KOPT-K1 (cell line): ENCODE data around the gene NF1.
"Not testable (repeated sequence)": the region's sequence is repeated elsewhere in the genome, so short reads cannot be mapped to it uniquely, and the experiment has no call there.

Experiments used
- H3K27ac ChIP-seq: fragments of 200-600 bp; sonication (generic); 2 replicates; pipeline ENCODE4 v1.5.1; 2016; ENCODE audit warnings: antibody characterized with exemption, mild to moderate bottlenecking, low read depth, low read length; ENCODE audit not compliant: poor library complexity, severe bottlenecking
- H3K36me3 ChIP-seq: fragments of 200-600 bp; sonication (generic); 2 replicates; pipeline ENCODE4 v1.5.1; 2017; ENCODE audit warnings: antibody characterized with exemption, mild to moderate bottlenecking, low read length, moderate library complexity; ENCODE audit not compliant: insufficient read depth
- H3K9me3 ChIP-seq: fragments of 200-600 bp; sonication (generic); 2 replicates; pipeline ENCODE4 v1.5.1; 2017; ENCODE audit warnings: antibody characterized with exemption, low read length, mild to moderate bottlenecking; ENCODE audit not compliant: insufficient read depth, poor library complexity, severe bottlenecking

NF1 gene

GRCh38 chr17:31382668-31383275, 288.0 kb downstream of the NF1 start:
- H3K27ac ChIP-seq, H3K36me3 ChIP-seq, H3K9me3 ChIP-seq: not testable (repeated sequence)

GRCh38 chr17:31383488-31383887, 288.7 kb downstream of the NF1 start:
- not testable (repeated sequence) for H3K36me3 ChIP-seq, H3K27ac ChIP-seq, H3K9me3 ChIP-seq

DNA sequence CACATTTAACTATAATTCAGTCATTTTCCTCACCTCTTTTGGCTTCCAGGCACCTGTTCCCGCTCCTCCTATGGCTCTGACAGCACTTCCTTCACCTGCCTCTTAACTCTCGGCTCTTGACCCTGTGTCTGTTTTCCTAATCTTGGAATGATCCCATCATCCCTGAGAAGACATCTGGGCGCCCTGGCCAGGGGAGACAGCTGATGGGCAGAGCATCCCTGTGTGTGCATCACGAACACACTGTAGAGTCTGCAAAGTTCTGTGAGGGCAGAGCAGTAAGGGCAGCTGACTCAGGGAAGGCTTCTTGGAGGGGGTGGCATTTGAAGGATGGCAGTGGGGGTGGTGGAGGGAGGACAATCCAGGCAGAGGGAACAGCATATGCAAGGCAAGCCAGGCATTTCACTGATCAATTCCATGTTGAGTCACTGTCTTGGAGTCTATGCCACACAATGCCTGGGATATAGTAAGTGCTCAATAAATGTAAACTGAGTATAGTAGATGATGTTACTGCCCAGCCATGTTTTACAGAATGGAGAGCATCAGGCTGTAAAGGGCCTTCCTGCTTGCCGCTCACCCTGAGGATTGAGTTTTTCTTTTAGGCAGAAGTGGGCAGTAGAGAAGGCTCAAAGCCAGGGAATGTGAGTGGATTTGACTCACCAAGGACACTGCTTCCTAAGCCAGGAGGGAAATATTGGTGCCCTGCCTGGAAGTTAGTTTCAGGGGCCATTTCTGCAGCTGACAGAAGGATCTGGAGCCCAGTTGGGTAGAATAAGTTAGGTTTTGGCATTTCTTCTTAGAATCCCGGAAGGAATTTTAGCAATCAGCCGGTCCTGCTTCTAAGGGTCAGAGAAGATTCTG, 290.9 kb downstream of the NF1 start:
- Histone ChIP-seq H3K27ac (no peak overlapping the region), H3K9me3 (no peaks in the 10 kb centered on the region), H3K36me3 (no peaks in the 10 kb centered on the region)

DNA sequence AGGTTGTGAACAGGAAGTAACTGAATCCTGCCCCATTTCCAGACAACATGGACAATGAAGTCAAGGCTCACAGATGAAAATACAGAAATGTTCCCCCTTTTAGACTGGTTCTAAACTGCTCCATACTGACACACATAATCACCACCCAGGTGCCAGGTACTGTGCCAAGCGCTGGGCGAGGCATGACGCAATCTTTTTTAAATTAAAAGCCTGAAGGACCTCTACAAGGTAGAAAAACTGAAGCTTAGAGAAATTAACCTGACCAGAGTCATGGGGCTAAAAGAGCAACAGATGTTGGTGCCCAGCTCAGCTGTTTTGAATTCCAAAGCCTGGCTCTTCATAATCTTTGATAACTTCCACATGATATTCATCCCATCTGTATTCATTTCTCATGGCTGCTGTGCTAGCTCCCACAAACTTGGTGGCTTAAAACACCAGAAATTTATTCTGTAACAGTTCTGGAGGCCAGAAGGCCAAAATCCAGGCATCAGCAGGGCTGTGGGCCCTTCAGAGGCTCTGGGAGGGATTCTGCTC, 291.8 kb downstream of the NF1 start:
- Histone ChIP-seq H3K36me3 (no peaks in the 10 kb centered on the region), H3K27ac (no peak overlapping the region)

GRCh38 chr17:31387438-31387837, 292.7 kb downstream of the NF1 start:
- Histone ChIP-seq H3K27ac (no peak overlapping the region), H3K9me3 (no peaks in the 10 kb centered on the region), H3K36me3 (no peaks in the 10 kb centered on the region)

More for the DNA sequence above, 291.8 kb downstream of the NF1 start:
- no peaks in the 10 kb centered on the region for H3K9me3 ChIP-seq

DNA sequence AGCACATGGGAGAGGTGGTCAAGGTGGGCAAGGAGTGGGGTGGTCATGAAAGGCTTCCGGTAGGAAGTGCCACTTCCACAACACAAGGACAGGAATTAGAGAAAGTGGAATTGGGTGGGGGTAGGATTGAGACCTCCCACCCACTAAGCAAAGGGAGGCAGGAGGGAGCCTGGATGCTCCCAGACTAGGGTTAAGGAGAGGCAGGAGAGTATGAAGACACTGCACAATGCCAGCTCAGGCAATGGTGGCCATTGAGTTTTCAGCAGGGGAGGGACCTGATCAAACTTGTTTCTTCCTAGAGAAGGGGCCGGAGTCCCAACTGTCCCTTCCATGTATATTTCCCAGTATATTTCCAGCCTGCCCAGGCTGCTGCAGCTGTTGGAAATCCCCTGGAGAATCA, 293.6 kb downstream of the NF1 start:
- Histone ChIP-seq H3K9me3 (no peaks in the 10 kb centered on the region), H3K27ac (no peak overlapping the region), H3K36me3 (no peaks in the 10 kb centered on the region)

GRCh38 chr17:31388770-31389656, 294.2 kb downstream of the NF1 start:
- H3K9me3 ChIP-seq, result no peaks in the 10 kb centered on the region
- H3K36me3 ChIP-seq, result no peaks in the 10 kb centered on the region
- no peak overlapping the region for H3K27ac ChIP-seq

GRCh38 chr17:31389657-31390381, 295.0 kb downstream of the NF1 start:
- Histone ChIP-seq H3K27ac (no peak overlapping the region), H3K9me3 (no peaks in the 10 kb centered on the region), H3K36me3 (no peaks in the 10 kb centered on the region)

DNA sequence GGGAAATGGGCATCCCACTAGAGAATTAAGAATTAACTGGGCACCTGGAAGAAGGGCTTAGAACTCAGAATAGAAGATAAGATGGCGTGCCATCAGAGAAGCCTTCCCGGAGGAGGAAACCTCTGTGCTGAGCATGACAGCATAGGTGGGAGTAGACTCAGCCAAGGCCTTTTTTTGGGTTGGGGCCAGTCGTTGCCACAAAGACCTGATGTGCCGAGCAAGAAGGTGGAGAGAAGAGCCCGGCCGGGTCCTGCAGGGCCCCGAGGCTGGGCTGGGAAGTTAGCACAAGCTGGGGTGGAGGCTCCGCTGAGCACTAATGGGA, 295.6 kb downstream of the NF1 start:
- H3K36me3 ChIP-seq, result no peaks in the 10 kb centered on the region
- H3K9me3 ChIP-seq, result no peaks in the 10 kb centered on the region
- H3K27ac ChIP-seq, result no peak overlapping the region

- Histone ChIP-seq H3K9me3 (no peaks in the 10 kb centered on the region), H3K36me3 (no peaks in the 10 kb centered on the region), H3K27ac (no peak overlapping the region)
Measured at GRCh38 chr17:31390748-31391495, 296.1 kb downstream of the NF1 start.

GRCh38 chr17:31391496-31391949, 296.7 kb downstream of the NF1 start, which contains the start of gene RAB11FIP4:
TSS of gene RAB11FIP4 (plus strand) at chr17:31391675. CDS start at chr17:31391853, 178 bp downstream.
- Histone ChIP-seq H3K36me3 (no peaks in the 10 kb centered on the region), H3K27ac (no peak within 1 kb of the TSS), H3K9me3 (no peaks in the 10 kb centered on the region)

DNA sequence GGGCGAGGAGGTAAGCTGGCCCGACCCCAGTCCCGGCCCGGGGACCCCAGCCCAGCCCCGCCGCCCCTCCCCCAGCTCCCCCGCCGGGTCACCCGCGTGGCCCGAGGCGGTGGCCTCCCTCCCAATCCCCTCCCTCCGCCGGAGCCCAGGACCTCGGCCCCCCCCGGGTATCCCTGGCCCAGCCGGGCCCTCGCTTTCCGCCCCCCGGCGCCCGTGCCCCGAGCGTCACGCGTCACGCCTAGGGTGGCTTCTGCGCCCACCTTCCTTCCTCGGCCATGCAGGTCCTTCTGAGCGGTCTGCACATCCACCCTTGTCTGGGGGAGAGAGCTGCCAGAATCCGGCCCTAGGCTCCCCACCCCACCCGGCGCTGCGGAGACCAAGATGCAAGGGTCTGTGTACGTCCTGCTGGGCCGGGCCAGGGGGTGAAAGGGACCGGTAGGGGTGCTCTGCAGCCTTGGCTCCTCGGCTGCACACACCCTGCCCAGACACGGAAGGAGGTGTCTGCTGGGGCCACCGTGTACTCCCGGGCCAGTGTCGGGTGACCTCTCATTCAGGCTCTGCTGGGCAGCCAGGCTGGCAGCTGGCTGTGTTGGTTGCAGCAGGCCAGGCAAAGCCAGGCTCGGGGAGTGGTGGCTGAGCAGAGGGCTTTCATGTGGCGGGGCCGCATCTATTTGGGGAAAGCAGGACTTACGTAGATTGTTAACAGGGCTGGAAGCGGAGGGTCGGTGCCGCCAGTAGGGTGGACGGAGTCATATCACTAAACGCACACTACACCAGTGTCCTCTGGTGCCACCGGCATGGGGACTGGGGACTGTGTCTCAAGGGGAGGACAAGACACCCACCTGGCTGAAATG, 297.5 kb downstream of the NF1 start:
- H3K36me3 ChIP-seq, result no peaks in the 10 kb centered on the region
- H3K27ac ChIP-seq, result no peak overlapping the region
- H3K9me3 ChIP-seq, result no peaks in the 10 kb centered on the region
